OCI-LY1 (cell line): ENCODE data around the gene ZBTB8OS.

ENCODE experiments used
- CTCF ChIP-seq: fragments of 200-600 bp; sonication (generic), shearing (Covaris generic); IDR thresholded peaks from 2 replicates; pipeline ENCODE4 v1.5.1; 2017; ENCODE audit warnings: mild to moderate bottlenecking, antibody characterized with exemption, low read length, moderate library complexity, mixed read lengths
- EZH2 ChIP-seq: fragments of 200-600 bp; sonication (generic), shearing (Covaris generic); IDR thresholded peaks from 2 replicates; pipeline ENCODE4 v1.8.0; 2017; ENCODE audit warnings: borderline replicate concordance, mixed run types, mild to moderate bottlenecking, antibody characterized with exemption, low read length, moderate library complexity, mixed read lengths

GRCh38 chr1:32676945-32677344, 26.6 kb upstream of the ZBTB8OS start:
- TF ChIP-seq EZH2 (no peak), CTCF (no peak)
